CD4-positive, CD25-positive, alpha-beta regulatory T cell (primary cell): Measurements from ENCODE around the gene RPL5. TPM values are rescaled to one million over a fixed set of nuclear protein-coding genes. Genes with fewer than 3 reads are reported as not detected.

Experiments used
- ATAC-seq, 2 donors: fragments of 150-1000 bp; cut with Tn5 transposase; one replicate each; pipeline ENCODE4 v1.10.0; 2021; ENCODE audit warnings: low read depth in 2 of 2, moderate number of reproducible peaks in 2 of 2, moderate library complexity in 1 of 2
- DNase-seq, 3 donors: peaks; one replicate each; pipeline versions ENCODE4 v3.0.0 to v3.0.0-alpha.2; 2012 to 2022; ENCODE audit warnings: mixed read lengths in 1 of 3
- H3K27ac ChIP-seq: one replicate; pipeline ENCODE4 v1.7.0; 2013; ENCODE audit warnings: mild to moderate bottlenecking, low read length; ENCODE audit not compliant: insufficient read depth, poor library complexity, severe bottlenecking
- H3K27me3 ChIP-seq: one replicate; pipeline ENCODE4 v1.7.0; 2013; ENCODE audit warnings: low read length; ENCODE audit not compliant: control insufficient read depth, insufficient read depth
- H3K36me3 ChIP-seq: one replicate; pipeline ENCODE4 v1.7.0; 2013; ENCODE audit warnings: mild to moderate bottlenecking, low read length, moderate library complexity; ENCODE audit not compliant: control insufficient read depth, insufficient read depth
- H3K4me1 ChIP-seq: 2 replicates; pipeline ENCODE4 v1.7.0; 2013; ENCODE audit warnings: mild to moderate bottlenecking, low read length; ENCODE audit not compliant: insufficient read depth, control insufficient read depth, poor library complexity, severe bottlenecking
- H3K4me3 ChIP-seq: one replicate; pipeline ENCODE4 v1.7.0; 2013; ENCODE audit warnings: low read depth, mild to moderate bottlenecking, low read length, moderate library complexity
- H3K9me3 ChIP-seq, 2 experiments: 1 replicate in 1 of 2; 2 replicates in 1 of 2; pipeline ENCODE4 v1.7.0; 2013; ENCODE audit warnings: low read length in 2 of 2, mild to moderate bottlenecking in 1 of 2, moderate library complexity in 1 of 2; ENCODE audit not compliant: control insufficient read depth in 2 of 2
- H3K27ac Mint-ChIP-seq, 3 donors: one replicate each; pipeline ENCODE4 v1.8.0; 2020 to 2022; ENCODE audit warnings: mild to moderate bottlenecking in 3 of 3, mixed read lengths in 3 of 3, moderate library complexity in 2 of 3
- H3K27me3 Mint-ChIP-seq: one replicate; pipeline ENCODE4 v1.8.0; 2022; ENCODE audit warnings: mild to moderate bottlenecking, mixed read lengths
- H3K36me3 Mint-ChIP-seq: one replicate; pipeline ENCODE4 v1.8.0; 2020; ENCODE audit warnings: mixed read lengths
- H3K4me1 Mint-ChIP-seq, 4 donors: one replicate each; pipeline ENCODE4 v1.8.0; 2020 to 2022; ENCODE audit warnings: mixed read lengths in 4 of 4, mild to moderate bottlenecking in 1 of 4
- H3K4me3 Mint-ChIP-seq, 4 donors: one replicate each; pipeline ENCODE4 v1.8.0; 2020 to 2022; ENCODE audit warnings: mild to moderate bottlenecking in 4 of 4, mixed read lengths in 4 of 4, moderate library complexity in 3 of 4
- H3K9me3 Mint-ChIP-seq, 7 donors: one replicate each; pipeline ENCODE4 v1.8.0; 2020 to 2022; ENCODE audit warnings: mixed read lengths in 7 of 7, mild to moderate bottlenecking in 3 of 7, moderate library complexity in 2 of 7
- polyA plus RNA-seq, 4 donors: library from polyadenylated mRNA; unstranded; fragments of 300-500 nt; fragmentation: Illumina TruSeq; gene quantifications; one replicate each; pipeline ENCODE4 v1.2.3, GENCODE V29; 2021
- total RNA-seq: library from RNA; stranded (reverse); gene quantifications from one replicate; pipeline ENCODE4 v1.2.3, GENCODE V29; 2022

RPL5 gene
- total and polyA plus RNA-seq, 5 donors from 2014 or later: 916 to 3,054 (median 2,194) TPM

GRCh38 chr1:92790867-92791266 lies 41.0 kb upstream of the RPL5 start:
- no peaks in the 10 kb centered on the region for H3K9me3 ChIP-seq
- no peak for DNase-seq
- peaks cover 0 to 3% (median 0%) of the 10 kb centered on the region in 7 donors for H3K9me3 Mint-ChIP-seq
- H3K36me3 Mint-ChIP-seq: no peaks in the 10 kb centered on the region
- H3K27ac Mint-ChIP-seq: no peak overlapping the region
- H3K4me3 Mint-ChIP-seq: no peak overlapping the region
- no peak overlapping the region for H3K4me3 ChIP-seq
- H3K4me1 ChIP-seq: no peaks in the 10 kb centered on the region
- ATAC-seq: no peak
- peaks cover 0 to 8% (median 6%) of the 10 kb centered on the region in 4 donors for H3K4me1 Mint-ChIP-seq
- H3K27me3 Mint-ChIP-seq: peaks cover 37% of the 10 kb centered on the region
- H3K36me3 ChIP-seq: no peaks in the 10 kb centered on the region
- no peak overlapping the region for H3K27ac ChIP-seq
- H3K27me3 ChIP-seq: peaks cover 18% of the 10 kb centered on the region

GRCh38 chr1:92791487-92792066 lies 40.3 kb upstream of the RPL5 start:
- Mint-ChIP-seq H3K27ac (no peak overlapping the region), H3K9me3 (peaks cover 0 to 1% (median 0%) of the 10 kb centered on the region in 7 donors), H3K4me3 (no peak overlapping the region), H3K4me1 (peaks cover 0 to 3% (median 3%) of the 10 kb centered on the region in 4 donors), H3K27me3 (peaks cover 33% of the 10 kb centered on the region), H3K36me3 (no peaks in the 10 kb centered on the region)
- DNase-seq: no peak
- Histone ChIP-seq H3K36me3 (no peaks in the 10 kb centered on the region), H3K27me3 (peaks cover 18% of the 10 kb centered on the region), H3K4me1 (no peaks in the 10 kb centered on the region), H3K27ac (no peak overlapping the region), H3K9me3 (no peaks in the 10 kb centered on the region), H3K4me3 (no peak overlapping the region)
- no peak for ATAC-seq

GRCh38 chr1:92792340-92792782 lies 39.5 kb upstream of the RPL5 start:
- no peaks in the 10 kb centered on the region for H3K9me3 ChIP-seq
- DNase-seq (no peak), ATAC-seq (no peak)
- no peak overlapping the region for H3K4me3 ChIP-seq
- peaks cover 18% of the 10 kb centered on the region for H3K27me3 ChIP-seq
- H3K4me1 ChIP-seq: no peaks in the 10 kb centered on the region
- H3K27me3 Mint-ChIP-seq: peaks cover 32% of the 10 kb centered on the region
- no peaks in the 10 kb centered on the region for H3K36me3 Mint-ChIP-seq
- H3K27ac ChIP-seq: no peak overlapping the region
- no peaks in the 10 kb centered on the region for H3K9me3 Mint-ChIP-seq
- no peak overlapping the region for H3K4me3 Mint-ChIP-seq
- no peaks in the 10 kb centered on the region for H3K36me3 ChIP-seq
- no peak overlapping the region for H3K27ac Mint-ChIP-seq
- H3K4me1 Mint-ChIP-seq: no peaks in the 10 kb centered on the region

GRCh38 chr1:92795166-92795565 lies 36.7 kb upstream of the RPL5 start:
- ATAC-seq: no peak
- Histone ChIP-seq H3K4me1 (no peaks in the 10 kb centered on the region), H3K27me3 (peaks cover 15% of the 10 kb centered on the region), H3K4me3 (no peak overlapping the region), H3K36me3 (no peaks in the 10 kb centered on the region), H3K27ac (no peak overlapping the region), H3K9me3 (no peaks in the 10 kb centered on the region)
- Mint-ChIP-seq H3K9me3 (no peaks in the 10 kb centered on the region), H3K27ac (no peak overlapping the region), H3K27me3 (peaks cover 27% of the 10 kb centered on the region), H3K36me3 (no peaks in the 10 kb centered on the region), H3K4me3 (no peak overlapping the region), H3K4me1 (no peaks in the 10 kb centered on the region)
- no peak for DNase-seq

GRCh38 chr1:92797297-92797696 lies 34.5 kb upstream of the RPL5 start:
- H3K27ac Mint-ChIP-seq: no peak overlapping the region
- Histone ChIP-seq H3K27me3 (peaks cover 12% of the 10 kb centered on the region), H3K9me3 (no peaks in the 10 kb centered on the region), H3K27ac (no peak overlapping the region), H3K4me1 (no peaks in the 10 kb centered on the region), H3K4me3 (no peak overlapping the region), H3K36me3 (no peaks in the 10 kb centered on the region)
- peaks cover 0 to 1% (median 0%) of the 10 kb centered on the region in 7 donors for H3K9me3 Mint-ChIP-seq
- no peak overlapping the region for H3K4me3 Mint-ChIP-seq
- peaks cover 20% of the 10 kb centered on the region for H3K27me3 Mint-ChIP-seq
- no peak for DNase-seq
- peaks cover 2% of the 10 kb centered on the region for H3K36me3 Mint-ChIP-seq
- no peak for ATAC-seq
- no peaks in the 10 kb centered on the region for H3K4me1 Mint-ChIP-seq

GRCh38 chr1:92797961-92798360 lies 33.9 kb upstream of the RPL5 start:
- no peaks in the 10 kb centered on the region for H3K4me1 Mint-ChIP-seq
- ATAC-seq (no peak), DNase-seq (no peak)
- no peaks in the 10 kb centered on the region for H3K36me3 ChIP-seq
- peaks cover 18% of the 10 kb centered on the region for H3K27me3 Mint-ChIP-seq
- H3K9me3 ChIP-seq: no peaks in the 10 kb centered on the region
- no peak overlapping the region for H3K27ac Mint-ChIP-seq
- H3K27me3 ChIP-seq: peaks cover 6% of the 10 kb centered on the region
- no peak overlapping the region for H3K4me3 ChIP-seq
- H3K36me3 Mint-ChIP-seq: peaks cover 2% of the 10 kb centered on the region
- H3K27ac ChIP-seq: no peak overlapping the region
- no peak overlapping the region for H3K4me3 Mint-ChIP-seq
- H3K9me3 Mint-ChIP-seq: peaks cover 0 to 1% (median 0%) of the 10 kb centered on the region in 7 donors
- H3K4me1 ChIP-seq: no peaks in the 10 kb centered on the region

- Mint-ChIP-seq H3K27ac (no peak overlapping the region), H3K4me3 (no peak overlapping the region), H3K27me3 (peaks cover 24% of the 10 kb centered on the region), H3K9me3 (peaks cover 0 to 2% (median 0%) of the 10 kb centered on the region in 7 donors), H3K4me1 (peaks cover 0 to 2% (median under 1%) of the 10 kb centered on the region in 4 donors), H3K36me3 (peaks cover 2% of the 10 kb centered on the region)
- H3K9me3 ChIP-seq: no peaks in the 10 kb centered on the region
- DNase-seq: no peak
- no peaks in the 10 kb centered on the region for H3K4me1 ChIP-seq
- ATAC-seq: no peak
- H3K36me3 ChIP-seq: no peaks in the 10 kb centered on the region
- H3K27ac ChIP-seq: no peak overlapping the region
- no peak overlapping the region for H3K4me3 ChIP-seq
- no peaks in the 10 kb centered on the region for H3K27me3 ChIP-seq
Observed at GRCh38 chr1:92803140-92803887, 28.5 kb upstream of the RPL5 start.
